ENCODE data around the gene MAJIN.

Gene MAJIN

GRCh38 chr11:64900263-64900678, 71.6 kb downstream of the MAJIN start:
- TF ChIP-seq TCF12 (IDR thresholded peaks at IDR 0.05; ENCODE audit: low read depth): no peak
- no peak for TF ChIP-seq ZBTB7A (IDR thresholded peaks at IDR 0.05; ENCODE audit: low read depth)
- TF ChIP-seq EP300 (IDR thresholded peaks at IDR 0.05; ENCODE audit: borderline replicate concordance): no peak
- TF ChIP-seq NFIC (IDR thresholded peaks at IDR 0.05): no peak
- TF ChIP-seq CEBPB (IDR thresholded peaks at IDR 0.05): no peak
- no peak for TF ChIP-seq CREB1 (IDR thresholded peaks at IDR 0.05; ENCODE audit: low read depth)
- no peak for TF ChIP-seq EGR1 (IDR thresholded peaks at IDR 0.05)
- TF ChIP-seq RAD21 (IDR thresholded peaks at IDR 0.05; ENCODE audit: low read depth): no peak
- no peak for TF ChIP-seq USF1 (IDR thresholded peaks at IDR 0.05)
- no peak for TF ChIP-seq TEAD4 (IDR thresholded peaks at IDR 0.05)
- no peak for TF ChIP-seq TAF1 (IDR thresholded peaks at IDR 0.05; ENCODE audit: low read depth)
- no peak for TF ChIP-seq YY1 (IDR thresholded peaks at IDR 0.05; ENCODE audit: low read depth)
- TF ChIP-seq FOXM1 (IDR thresholded peaks at IDR 0.05; ENCODE audit: borderline replicate concordance, low read depth): no peak
- no peak for TF ChIP-seq REST (IDR thresholded peaks at IDR 0.05; ENCODE audit: low read depth)
- TF ChIP-seq MAX (IDR thresholded peaks at IDR 0.05): no peak

- TF ChIP-seq MAX (IDR thresholded peaks at IDR 0.05) (no peak), TCF12 (IDR thresholded peaks at IDR 0.05; ENCODE audit: low read depth) (no peak), ZBTB7A (IDR thresholded peaks at IDR 0.05; ENCODE audit: low read depth) (no peak), CREB1 (IDR thresholded peaks at IDR 0.05; ENCODE audit: low read depth) (no peak)
Measured at GRCh38 chr11:64898541-64898940, 73.4 kb downstream of the MAJIN start.

GRCh38 chr11:64898076-64898445, 73.8 kb downstream of the MAJIN start:
- no peak for TF ChIP-seq YY1 (IDR thresholded peaks at IDR 0.05; ENCODE audit: low read depth)
- TF ChIP-seq TEAD4 (IDR thresholded peaks at IDR 0.05): no peak
- no peak for TF ChIP-seq USF1 (IDR thresholded peaks at IDR 0.05)
- no peak for TF ChIP-seq TAF1 (IDR thresholded peaks at IDR 0.05; ENCODE audit: low read depth)
- no peak for TF ChIP-seq EGR1 (IDR thresholded peaks at IDR 0.05)
- TF ChIP-seq FOXM1 (IDR thresholded peaks at IDR 0.05; ENCODE audit: borderline replicate concordance, low read depth): no peak

- TF ChIP-seq MAX (IDR thresholded peaks at IDR 0.05) (no peak), YY1 (IDR thresholded peaks at IDR 0.05; ENCODE audit: low read depth) (no peak), CEBPB (IDR thresholded peaks at IDR 0.05) (no peak), FOXM1 (IDR thresholded peaks at IDR 0.05; ENCODE audit: borderline replicate concordance, low read depth) (no peak), EP300 (IDR thresholded peaks at IDR 0.05; ENCODE audit: borderline replicate concordance) (no peak), EGR1 (IDR thresholded peaks at IDR 0.05) (no peak), TAF1 (IDR thresholded peaks at IDR 0.05; ENCODE audit: low read depth) (no peak), RAD21 (IDR thresholded peaks at IDR 0.05; ENCODE audit: low read depth) (no peak), TCF12 (IDR thresholded peaks at IDR 0.05; ENCODE audit: low read depth) (no peak)
Measured at GRCh38 chr11:64897381-64898075, 74.4 kb downstream of the MAJIN start.

GRCh38 chr11:64896448-64897022, 75.4 kb downstream of the MAJIN start:
- no peak for TF ChIP-seq YY1 (IDR thresholded peaks at IDR 0.05; ENCODE audit: low read depth)
- TF ChIP-seq MAX (IDR thresholded peaks at IDR 0.05): no peak
- no peak for TF ChIP-seq FOXM1 (IDR thresholded peaks at IDR 0.05; ENCODE audit: borderline replicate concordance, low read depth)
- no peak for TF ChIP-seq REST (IDR thresholded peaks at IDR 0.05; ENCODE audit: low read depth)
- TF ChIP-seq RAD21 (IDR thresholded peaks at IDR 0.05; ENCODE audit: low read depth): no peak
- no peak for TF ChIP-seq TEAD4 (IDR thresholded peaks at IDR 0.05)
- no peak for TF ChIP-seq TCF12 (IDR thresholded peaks at IDR 0.05; ENCODE audit: low read depth)
- TF ChIP-seq CREB1 (IDR thresholded peaks at IDR 0.05; ENCODE audit: low read depth): no peak
- TF ChIP-seq EGR1 (IDR thresholded peaks at IDR 0.05): no peak
- no peak for TF ChIP-seq CEBPB (IDR thresholded peaks at IDR 0.05)
- no peak for TF ChIP-seq USF1 (IDR thresholded peaks at IDR 0.05)
- TF ChIP-seq NFIC (IDR thresholded peaks at IDR 0.05): no peak
- no peak for TF ChIP-seq TAF1 (IDR thresholded peaks at IDR 0.05; ENCODE audit: low read depth)
- TF ChIP-seq EP300 (IDR thresholded peaks at IDR 0.05; ENCODE audit: borderline replicate concordance): no peak
- no peak for TF ChIP-seq ZBTB7A (IDR thresholded peaks at IDR 0.05; ENCODE audit: low read depth)

Data from Ishikawa (cell line).